GM19455 (cell line): ENCODE data around the gene COMMD6.

Experiments used
- ATAC-seq: cut with Tn5 transposase; IDR thresholded peaks from one replicate; pipeline ENCODE4 v1.9.1; 2021; ENCODE audit not compliant: unreplicated experiment

Gene COMMD6

DNA sequence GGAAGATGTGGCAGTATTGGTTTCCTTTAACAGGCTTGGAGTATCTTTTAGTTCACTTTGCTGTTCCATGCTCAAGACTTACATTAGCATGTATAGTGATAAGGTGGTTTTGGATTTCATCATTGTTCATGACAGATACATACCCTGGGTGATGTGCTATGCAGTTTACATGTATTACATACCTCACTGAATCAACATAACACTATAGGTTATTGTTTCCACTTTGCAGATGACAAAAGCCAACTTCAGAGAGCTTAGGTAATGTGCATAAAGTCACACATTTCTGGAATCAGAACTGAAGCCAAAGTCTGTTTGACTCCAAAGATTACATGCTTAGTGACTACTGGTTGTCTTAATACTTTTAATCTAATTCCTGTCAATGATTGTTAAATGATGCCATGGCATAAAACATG lies 7.1 kb downstream of the COMMD6 start:
- no peak for ATAC-seq

GRCh38 chr13:75521956-75522355 lies 15.7 kb downstream of the COMMD6 start:
- ATAC-seq = no peak

DNA sequence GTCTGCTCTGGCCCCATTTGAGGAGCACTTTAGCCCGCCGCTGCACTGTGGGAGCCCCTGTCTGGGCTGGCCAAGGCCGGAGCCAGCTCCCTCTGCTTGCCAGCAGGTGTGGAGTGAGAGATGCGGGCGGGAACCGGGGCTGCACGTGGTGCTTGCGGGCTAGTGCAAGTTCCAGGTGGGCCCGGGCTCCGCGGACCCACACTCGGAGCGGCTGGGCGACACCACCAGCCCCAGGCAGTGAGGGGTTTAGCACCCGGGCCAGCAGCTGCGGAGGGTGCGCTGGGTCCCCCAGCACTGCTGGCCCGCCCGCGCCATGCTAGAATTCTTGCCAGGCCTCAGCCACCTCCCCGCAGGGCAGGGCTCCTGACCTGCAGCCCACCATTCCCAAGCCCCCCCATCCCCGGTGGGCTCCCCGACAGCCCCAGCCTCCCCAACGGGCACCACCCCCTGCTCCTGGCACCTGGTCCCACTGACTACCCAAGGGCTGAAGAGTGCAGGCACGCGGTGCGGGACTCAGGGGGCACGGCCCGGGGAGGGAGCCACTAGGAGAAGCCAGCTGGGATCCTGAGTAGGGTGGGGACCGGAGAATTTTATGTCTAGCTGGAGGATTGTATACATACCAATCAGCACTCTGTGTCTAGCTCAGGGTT lies 19.1 kb downstream of the COMMD6 start:
- no peak for ATAC-seq

DNA sequence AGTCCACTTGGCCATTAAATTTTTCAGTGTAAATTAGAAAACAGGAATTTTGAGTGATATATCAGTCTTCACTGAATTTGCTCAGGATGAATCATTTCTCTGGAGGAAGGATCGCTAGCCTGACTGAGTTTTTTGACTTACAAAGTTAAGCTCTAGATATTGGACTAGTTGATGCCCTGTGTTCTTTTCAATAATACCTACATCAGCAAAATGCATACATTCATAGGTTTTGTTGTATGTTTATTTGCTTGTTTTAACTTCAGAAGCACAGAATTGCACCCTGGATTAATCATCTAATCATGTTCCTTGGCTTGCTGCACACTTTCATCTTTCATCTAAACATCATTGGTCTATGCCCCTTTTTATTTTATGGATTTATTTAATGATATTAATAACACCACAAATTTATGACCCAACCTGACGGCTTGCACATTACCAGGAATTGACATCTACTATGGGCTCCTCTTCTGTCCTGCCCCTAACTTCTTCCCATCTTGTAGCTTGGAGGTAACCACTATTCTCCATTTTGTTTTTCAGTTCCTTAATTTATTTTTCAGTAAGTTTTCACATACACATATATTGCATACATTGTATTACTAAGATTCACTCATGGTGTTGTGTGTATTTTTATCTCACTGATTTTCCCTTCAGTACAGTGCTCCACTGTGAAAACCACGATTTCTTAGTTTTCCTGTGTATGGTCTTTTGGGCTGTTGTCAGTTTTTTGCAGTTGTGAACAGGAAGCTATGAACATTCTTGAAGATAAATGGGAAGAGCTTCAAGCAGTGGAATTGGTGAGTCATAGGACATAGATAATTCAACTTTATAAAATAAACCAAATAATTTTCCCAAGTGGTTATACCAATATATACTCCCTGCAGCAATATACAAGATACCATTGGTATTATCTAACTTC lies 23.3 kb downstream of the COMMD6 start:
- ATAC-seq = no peak

DNA sequence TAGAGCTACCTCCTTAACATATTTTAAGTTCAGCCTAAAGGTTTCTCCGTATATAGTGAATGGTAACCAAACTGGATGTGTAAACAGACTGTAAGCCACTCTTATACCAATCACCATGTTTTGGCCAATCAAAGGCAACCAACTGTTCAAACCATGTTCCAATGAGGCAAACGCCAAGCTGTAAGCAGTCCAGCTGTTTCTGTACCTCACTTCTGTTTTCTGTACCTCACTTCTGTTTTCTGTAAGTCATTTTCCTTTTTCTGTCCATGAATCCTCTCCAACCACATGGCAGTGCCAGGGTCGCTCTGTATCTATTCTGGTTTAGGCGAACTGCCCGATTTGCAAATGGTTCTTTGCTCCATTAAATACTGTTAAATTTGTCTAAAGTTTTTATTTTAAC lies 24.4 kb downstream of the COMMD6 start:
- ATAC-seq = no peak

DNA sequence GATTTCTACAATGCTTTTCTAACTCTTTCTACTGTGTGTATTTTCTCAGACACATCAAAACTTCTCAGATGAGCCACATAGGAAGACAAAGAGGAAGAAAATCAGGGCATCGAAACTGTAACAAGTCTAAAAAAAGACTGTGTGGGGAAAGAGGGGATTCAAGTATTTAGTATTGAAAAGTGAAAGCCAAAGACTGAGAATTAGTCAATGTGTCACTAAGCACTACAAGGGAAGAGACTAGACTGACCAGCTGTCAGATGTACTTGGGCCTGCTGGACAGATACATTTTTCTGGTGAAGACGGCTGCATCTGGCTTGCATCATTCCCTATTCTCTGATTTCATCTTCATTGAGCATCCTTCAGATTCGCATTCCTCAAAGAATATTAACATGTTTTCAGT lies 25.4 kb downstream of the COMMD6 start:
- ATAC-seq = peak; percentile 87

GRCh38 chr13:75511051-75511625 lies 26.5 kb downstream of the COMMD6 start:
- no peak for ATAC-seq

DNA sequence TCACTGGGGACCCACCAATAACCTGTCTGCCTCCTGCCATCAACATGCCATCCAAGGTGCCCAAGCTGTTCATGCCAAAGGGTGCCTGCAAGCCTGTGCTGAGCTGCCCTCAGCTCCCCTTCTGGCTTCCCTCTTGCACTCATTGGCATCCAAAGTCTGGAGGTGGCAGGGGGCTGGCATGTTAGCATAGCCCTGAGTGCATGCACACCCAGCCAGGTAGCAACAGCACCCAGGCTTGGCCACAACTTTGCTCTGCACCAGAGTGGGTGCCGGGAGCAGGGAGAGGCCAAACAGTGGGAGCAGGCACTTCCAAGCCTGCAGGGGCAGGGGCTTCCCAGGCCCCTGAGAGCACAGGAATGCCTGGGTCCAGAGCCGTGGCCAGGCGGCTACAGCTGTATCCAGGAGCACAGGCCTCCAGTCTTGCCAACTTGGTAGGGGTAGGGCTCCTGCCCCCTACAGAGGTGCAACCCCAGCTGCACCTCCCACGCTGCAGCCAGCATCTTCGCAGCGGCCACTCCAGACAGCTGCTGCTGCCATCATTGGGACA lies 29.6 kb downstream of the COMMD6 start:
- ATAC-seq = no peak

DNA sequence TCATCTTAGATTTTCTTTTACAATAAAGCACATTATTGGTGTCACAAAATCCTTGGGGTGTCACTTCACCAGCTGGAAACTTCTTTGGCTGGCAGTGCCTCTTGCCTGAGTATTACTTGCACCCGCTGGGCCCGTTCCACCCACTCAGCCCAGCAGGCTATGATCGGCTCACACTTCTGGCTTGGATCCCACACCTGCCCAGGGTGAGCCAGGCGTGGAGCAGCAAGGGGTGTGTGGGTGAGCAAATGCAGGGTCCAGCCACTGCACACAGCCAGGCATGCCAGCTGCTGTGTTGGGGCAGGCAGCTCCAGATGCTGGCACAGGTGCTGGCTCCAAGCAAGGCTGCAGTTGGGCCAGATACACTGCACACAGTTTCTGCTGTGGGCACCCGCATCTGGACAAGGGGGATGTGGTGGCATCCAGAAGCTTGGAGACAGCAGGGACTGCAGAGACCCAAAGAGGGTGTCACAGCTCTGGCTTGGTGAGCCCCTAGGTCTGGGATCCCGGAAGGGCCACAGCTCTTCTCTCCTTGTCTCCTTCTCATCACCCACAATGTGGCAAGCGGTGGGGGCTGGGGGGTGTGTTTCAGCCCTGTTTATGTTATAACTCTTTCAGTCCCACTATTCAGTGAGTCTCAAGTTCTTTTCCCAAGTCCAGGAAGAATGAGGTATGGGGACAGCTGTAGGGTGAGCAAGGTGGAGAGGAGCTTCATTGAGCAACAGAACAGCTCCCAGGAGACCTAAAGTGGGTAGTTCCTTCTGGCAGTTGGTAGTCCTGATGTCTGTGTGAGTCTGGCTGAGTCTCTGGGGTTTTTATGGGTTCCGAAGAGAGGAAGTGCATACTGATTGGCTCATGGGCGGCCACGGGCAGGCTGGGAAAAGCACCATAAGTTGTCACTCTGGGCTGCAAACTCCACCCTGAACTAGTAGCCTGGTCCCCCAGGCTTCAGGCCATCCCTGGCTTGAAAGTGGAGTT lies 30.3 kb downstream of the COMMD6 start:
- ATAC-seq = no peak

GRCh38 chr13:75506018-75506417 lies 31.6 kb downstream of the COMMD6 start:
- ATAC-seq = no peak

DNA sequence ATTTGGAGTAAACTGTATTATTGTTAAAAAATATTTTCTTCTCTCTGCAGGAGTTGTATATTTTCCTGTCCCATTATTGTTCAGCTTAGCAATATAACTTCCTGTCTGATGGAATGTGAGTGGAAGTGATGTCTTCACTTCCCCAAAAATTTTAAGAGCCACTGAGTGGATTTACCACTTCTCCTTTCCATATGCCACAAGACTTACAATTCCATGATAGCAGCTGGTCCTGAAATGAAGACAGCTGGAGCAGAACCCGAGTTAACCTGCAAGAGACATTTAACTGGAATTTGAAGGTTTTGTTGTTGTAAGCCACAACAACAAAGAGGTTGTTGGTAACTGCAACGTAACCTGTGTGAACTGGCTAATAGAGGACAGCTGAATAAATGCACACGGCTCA lies 32.3 kb downstream of the COMMD6 start:
- ATAC-seq = no peak

DNA sequence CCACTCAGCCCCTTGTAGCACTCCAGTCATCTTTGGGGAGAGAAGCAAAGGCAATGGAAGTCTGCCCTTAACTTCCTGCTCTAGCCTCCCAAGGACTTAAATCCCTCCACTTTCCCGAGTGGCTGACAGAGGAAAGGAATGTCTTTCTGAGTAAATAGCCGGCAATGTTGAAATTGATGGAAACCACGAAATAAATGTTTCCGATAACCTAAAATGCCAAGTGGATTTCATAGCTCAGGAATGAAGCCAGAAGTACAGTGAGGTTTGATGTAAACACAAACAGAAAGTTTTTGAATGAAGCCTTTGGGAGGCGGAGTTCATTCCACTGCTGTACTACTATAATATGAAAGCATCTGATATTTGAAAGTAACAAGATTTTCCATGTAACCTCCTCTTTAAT lies 41.7 kb downstream of the COMMD6 start:
- ATAC-seq = no peak

DNA sequence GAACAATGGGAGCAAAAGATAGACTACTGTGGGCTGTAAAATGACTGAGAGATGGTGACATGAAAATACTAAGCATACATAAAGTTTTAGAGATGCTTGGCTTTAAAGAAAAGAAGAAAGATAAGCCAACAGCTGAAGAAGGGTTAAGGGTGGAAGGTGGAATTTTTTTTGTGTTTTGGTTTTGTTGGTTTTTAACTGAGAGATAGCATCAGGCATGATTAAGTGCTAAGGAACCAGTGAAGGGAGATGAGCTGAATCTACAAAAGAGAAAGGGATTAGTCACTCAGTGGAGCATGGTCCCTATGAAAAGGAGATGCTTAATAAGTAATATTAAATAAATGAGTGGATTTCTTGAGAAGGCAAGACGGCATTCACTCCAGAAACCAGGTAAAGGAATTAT lies 43.1 kb downstream of the COMMD6 start:
- ATAC-seq = no peak

DNA sequence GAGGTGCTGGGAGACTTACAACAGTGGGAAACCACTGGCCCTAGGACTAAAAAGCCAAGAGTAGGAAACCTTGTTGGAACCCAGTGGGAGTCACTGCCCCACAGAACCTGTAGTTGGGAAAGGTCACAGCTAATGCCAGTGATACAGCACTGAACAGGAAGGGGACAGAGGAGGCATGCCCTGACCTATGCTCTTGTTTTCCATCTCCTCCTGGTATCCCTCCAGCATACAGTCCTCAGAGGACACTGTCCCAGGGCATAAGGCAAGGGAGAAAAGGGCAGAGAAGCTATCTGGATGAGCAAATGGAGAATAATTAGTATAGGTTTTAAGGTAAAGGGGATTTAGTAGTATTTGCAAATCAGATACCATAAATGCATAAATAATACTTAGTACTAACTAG lies 44.5 kb downstream of the COMMD6 start:
- no peak for ATAC-seq

GRCh38 chr13:75492389-75492788 lies 45.3 kb downstream of the COMMD6 start:
- no peak for ATAC-seq

DNA sequence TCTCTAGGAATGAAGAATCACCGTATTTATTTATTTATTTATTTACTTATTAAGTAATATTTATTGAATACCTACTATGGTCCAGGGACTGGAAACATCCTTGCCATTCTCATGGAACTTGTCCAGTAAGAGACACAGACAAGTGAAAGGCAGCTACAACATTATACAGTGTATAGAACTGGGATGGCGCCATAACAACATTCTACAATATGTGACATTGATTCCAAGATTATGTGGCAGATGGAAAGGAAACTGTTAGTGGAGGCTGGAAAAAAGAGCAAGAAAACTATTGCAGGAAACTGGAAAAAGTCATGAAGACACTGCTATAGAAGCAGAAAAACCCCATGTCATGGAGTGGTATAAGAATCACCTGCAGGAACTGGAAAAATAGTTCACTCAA lies 46.3 kb downstream of the COMMD6 start:
- no peak for ATAC-seq

DNA sequence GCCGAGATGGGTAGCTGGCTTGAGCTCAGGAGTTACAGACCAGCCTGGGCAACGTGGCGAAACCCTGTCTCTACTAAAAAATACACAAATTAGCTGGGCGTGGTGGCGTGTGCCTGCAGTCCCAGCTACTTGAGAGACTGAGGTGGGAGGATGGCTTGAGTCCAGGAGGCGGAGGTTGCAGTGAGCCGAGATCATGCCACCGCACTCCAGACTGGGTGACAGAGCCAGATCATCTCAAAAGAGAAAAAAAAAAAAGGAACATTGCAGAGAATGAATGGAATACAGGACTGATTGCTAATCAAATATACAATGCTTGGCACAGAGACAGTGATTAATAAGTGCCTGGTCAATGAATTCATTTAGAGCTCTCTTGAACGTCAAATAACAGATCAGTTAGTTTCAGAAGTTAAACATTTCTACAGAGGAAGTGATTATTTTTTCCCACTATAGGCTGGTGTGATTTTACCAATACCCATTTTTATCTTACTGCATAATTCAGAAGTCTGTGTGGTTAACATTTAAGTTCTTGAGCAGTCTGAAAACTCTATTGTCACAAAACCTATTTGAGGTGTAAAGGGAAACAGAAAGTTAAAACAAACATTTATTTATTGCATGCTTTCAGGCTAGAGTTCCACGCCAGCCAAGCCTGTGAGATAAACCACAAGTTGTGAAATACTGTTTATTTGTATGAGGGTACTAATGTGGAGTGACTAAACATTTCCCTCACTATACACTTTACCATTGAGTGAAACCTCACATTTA lies 48.0 kb downstream of the COMMD6 start:
- ATAC-seq = peak; percentile 92

GRCh38 chr13:75486146-75487062 lies 51.2 kb downstream of the COMMD6 start:
- no peak for ATAC-seq
